ENCODE results near the gene FOXRED2. TPM values are rescaled to one million over a fixed set of nuclear protein-coding genes. Genes with fewer than 3 reads are reported as not detected.
"Not testable (repeated sequence)": the region's sequence is repeated elsewhere in the genome, so short reads cannot be mapped to it uniquely, and the experiment has no call there.

FOXRED2 gene
- total and polyA plus RNA-seq, 2 experiments from 2014 or later: 11.5 to 38.3 TPM

DNA sequence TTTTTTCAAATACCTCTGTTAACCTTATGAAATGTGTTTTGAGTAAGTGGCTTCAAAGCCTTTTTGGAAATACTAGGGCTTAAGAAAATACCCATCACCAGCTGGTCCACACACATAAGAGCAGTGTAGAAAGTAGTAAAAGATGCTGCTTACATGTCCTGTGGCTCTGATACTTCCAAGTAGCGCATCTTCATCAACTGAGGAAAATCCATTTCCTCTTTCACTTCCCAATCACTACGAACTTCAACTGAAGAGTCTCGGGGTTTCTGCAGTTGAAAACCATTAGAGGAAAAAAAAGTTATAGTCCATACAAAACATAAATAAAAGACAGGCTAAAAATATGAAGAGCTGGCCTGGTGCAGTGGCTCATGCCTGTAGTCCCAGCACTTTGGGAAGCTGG is 13.6 kb upstream of the FOXRED2 start (continued):
- TF ChIP-seq, protein P1, sequence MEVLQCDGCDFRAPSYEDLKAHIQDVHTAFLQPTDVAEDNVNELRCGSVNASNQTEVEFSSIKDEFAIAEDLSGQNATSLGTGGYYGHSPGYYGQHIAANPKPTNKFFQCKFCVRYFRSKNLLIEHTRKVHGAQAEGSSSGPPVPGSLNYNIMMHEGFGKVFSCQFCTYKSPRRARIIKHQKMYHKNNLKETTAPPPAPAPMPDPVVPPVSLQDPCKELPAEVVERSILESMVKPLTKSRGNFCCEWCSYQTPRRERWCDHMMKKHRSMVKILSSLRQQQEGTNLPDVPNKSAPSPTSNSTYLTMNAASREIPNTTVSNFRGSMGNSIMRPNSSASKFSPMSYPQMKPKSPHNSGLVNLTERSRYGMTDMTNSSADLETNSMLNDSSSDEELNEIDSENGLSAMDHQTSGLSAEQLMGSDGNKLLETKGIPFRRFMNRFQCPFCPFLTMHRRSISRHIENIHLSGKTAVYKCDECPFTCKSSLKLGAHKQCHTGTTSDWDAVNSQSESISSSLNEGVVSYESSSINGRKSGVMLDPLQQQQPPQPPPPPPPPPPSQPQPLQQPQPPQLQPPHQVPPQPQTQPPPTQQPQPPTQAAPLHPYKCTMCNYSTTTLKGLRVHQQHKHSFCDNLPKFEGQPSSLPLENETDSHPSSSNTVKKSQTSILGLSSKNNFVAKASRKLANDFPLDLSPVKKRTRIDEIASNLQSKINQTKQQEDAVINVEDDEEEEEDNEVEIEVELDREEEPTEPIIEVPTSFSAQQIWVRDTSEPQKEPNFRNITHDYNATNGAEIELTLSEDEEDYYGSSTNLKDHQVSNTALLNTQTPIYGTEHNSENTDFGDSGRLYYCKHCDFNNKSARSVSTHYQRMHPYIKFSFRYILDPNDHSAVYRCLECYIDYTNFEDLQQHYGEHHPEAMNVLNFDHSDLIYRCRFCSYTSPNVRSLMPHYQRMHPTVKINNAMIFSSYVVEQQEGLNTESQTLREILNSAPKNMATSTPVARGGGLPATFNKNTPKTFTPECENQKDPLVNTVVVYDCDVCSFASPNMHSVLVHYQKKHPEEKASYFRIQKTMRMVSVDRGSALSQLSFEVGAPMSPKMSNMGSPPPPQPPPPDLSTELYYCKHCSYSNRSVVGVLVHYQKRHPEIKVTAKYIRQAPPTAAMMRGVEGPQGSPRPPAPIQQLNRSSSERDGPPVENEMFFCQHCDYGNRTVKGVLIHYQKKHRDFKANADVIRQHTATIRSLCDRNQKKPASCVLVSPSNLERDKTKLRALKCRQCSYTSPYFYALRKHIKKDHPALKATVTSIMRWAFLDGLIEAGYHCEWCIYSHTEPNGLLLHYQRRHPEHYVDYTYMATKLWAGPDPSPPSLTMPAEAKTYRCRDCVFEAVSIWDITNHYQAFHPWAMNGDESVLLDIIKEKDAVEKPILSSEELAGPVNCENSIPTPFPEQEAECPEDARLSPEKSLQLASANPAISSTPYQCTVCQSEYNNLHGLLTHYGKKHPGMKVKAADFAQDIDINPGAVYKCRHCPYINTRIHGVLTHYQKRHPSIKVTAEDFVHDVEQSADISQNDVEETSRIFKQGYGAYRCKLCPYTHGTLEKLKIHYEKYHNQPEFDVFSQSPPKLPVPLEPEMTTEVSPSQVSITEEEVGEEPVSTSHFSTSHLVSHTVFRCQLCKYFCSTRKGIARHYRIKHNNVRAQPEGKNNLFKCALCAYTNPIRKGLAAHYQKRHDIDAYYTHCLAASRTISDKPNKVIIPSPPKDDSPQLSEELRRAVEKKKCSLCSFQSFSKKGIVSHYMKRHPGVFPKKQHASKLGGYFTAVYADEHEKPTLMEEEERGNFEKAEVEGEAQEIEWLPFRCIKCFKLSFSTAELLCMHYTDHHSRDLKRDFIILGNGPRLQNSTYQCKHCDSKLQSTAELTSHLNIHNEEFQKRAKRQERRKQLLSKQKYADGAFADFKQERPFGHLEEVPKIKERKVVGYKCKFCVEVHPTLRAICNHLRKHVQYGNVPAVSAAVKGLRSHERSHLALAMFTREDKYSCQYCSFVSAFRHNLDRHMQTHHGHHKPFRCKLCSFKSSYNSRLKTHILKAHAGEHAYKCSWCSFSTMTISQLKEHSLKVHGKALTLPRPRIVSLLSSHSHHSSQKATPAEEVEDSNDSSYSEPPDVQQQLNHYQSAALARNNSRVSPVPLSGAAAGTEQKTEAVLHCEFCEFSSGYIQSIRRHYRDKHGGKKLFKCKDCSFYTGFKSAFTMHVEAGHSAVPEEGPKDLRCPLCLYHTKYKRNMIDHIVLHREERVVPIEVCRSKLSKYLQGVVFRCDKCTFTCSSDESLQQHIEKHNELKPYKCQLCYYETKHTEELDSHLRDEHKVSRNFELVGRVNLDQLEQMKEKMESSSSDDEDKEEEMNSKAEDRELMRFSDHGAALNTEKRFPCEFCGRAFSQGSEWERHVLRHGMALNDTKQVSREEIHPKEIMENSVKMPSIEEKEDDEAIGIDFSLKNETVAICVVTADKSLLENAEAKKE (CRISPR knock-in tag; IDR thresholded peaks at IDR 0.05): no peak
- TF ChIP-seq, protein P2, sequence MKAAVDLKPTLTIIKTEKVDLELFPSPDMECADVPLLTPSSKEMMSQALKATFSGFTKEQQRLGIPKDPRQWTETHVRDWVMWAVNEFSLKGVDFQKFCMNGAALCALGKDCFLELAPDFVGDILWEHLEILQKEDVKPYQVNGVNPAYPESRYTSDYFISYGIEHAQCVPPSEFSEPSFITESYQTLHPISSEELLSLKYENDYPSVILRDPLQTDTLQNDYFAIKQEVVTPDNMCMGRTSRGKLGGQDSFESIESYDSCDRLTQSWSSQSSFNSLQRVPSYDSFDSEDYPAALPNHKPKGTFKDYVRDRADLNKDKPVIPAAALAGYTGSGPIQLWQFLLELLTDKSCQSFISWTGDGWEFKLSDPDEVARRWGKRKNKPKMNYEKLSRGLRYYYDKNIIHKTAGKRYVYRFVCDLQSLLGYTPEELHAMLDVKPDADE (IDR thresholded peaks at IDR 0.05): no peak
- no peak for TF ChIP-seq ZNF114 (CRISPR knock-in tag; IDR thresholded peaks at IDR 0.05)

DNA sequence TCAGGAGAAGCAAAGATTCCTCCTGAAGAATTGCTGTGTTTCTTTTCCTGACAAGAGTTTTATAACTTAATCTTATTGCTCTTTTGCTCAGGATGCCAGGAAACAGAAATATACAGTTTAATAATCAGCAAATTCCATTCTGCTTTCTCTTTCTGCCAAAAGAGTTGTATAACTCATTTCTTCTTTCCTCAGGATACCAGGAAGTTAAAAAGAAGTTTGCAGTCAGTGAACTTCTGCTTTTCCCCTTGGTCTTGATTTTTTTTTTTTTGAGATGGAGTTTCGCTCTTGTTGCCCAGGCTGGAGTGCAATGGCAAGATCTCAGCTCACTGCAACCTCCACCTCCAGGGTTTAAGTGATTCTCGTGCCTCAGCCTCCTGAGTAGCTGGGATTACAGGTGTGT is 13.1 kb upstream of the FOXRED2 start:
- H4K20me1 ChIP-seq (replicated peaks; ENCODE audit: insufficient read depth): peaks cover 11% of the 10 kb centered on the region; the same call in 1 of the 2 replicates
- not testable (repeated sequence) for H3K4me3 Mint-ChIP-seq; H3K9me3 Mint-ChIP-seq; H3K79me2 ChIP-seq (replicated peaks; ENCODE audit: insufficient read depth); H3K27me3 ChIP-seq (ENCODE audit: insufficient read depth); H3K4me1 ChIP-seq (ENCODE audit: insufficient read depth); ATAC-seq; H3K27me3 Mint-ChIP-seq (ENCODE audit: insufficient read depth, low read depth, poor library complexity); H3K4me3 ChIP-seq; H3K4me1 Mint-ChIP-seq; H2AFZ ChIP-seq; H3K4me2 ChIP-seq; DNase-seq (ENCODE audit: low spot score); H3K9me2 ChIP-seq (ENCODE audit: insufficient read depth); H3K27ac ChIP-seq (ENCODE audit: low read depth); H3K27ac Mint-ChIP-seq
- H3K36me3 ChIP-seq (ENCODE audit: insufficient read depth): peaks cover 98% of the 10 kb centered on the region
- H3K36me3 Mint-ChIP-seq (ENCODE audit: low read depth): peaks cover 98% of the 10 kb centered on the region
- peaks cover 17% of the 10 kb centered on the region; the same call in 1 of the 2 replicates for H3F3A ChIP-seq (replicated peaks; ENCODE audit: low read depth)

DNA sequence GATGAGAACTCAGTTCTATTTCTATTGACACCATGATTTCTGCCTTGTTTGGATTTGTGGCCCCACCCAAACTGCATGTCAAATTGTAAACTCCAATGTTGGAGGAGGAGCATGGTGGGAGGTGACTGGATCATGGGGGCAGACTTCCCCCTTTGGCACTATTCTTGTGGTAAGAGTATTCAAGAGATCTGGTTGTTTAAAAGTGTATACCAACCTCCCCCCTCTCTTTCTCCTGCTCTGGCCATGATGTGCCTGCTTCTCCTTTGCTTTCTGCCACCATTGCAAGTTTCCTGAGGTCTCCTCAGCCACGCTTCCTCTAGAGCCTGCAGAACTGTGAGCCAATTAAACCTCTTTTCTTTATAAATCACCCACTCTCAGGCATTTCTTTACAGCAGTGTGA is 7.9 kb upstream of the FOXRED2 start:
- Histone ChIP-seq H3K4me2 (no peak overlapping the region), H2AFZ (no peak overlapping the region), H3K4me3 (no peak overlapping the region), H3K36me3 (ENCODE audit: insufficient read depth) (peaks cover 93% of the 10 kb centered on the region), H3K4me1 (ENCODE audit: insufficient read depth) (no peaks in the 10 kb centered on the region), H3K27me3 (ENCODE audit: insufficient read depth) (no peaks in the 10 kb centered on the region), H3K27ac (ENCODE audit: low read depth) (no peak overlapping the region), H3K9me2 (ENCODE audit: insufficient read depth) (no peaks in the 10 kb centered on the region), H4K20me1 (replicated peaks; ENCODE audit: insufficient read depth) (peaks cover 2% of the 10 kb centered on the region), H3F3A (replicated peaks; ENCODE audit: low read depth) (peaks cover 30% of the 10 kb centered on the region), H3K79me2 (replicated peaks; ENCODE audit: insufficient read depth) (no peaks in the 10 kb centered on the region)
- Mint-ChIP-seq H3K9me3 (no peaks in the 10 kb centered on the region), H3K27ac (no peak overlapping the region), H3K4me1 (no peaks in the 10 kb centered on the region), H3K27me3 (ENCODE audit: insufficient read depth, low read depth, poor library complexity) (peaks cover 5% of the 10 kb centered on the region), H3K36me3 (ENCODE audit: low read depth) (peaks cover 95% of the 10 kb centered on the region), H3K4me3 (no peak overlapping the region)
- ATAC-seq: no peak
- no peak for DNase-seq (ENCODE audit: low spot score)
- TF ChIP-seq NANOG (IDR thresholded peaks at IDR 0.05; ENCODE audit: borderline replicate concordance) (no peak), ZNF114 (CRISPR knock-in tag; IDR thresholded peaks at IDR 0.05) (no peak)
- TF ChIP-seq, protein P3, sequence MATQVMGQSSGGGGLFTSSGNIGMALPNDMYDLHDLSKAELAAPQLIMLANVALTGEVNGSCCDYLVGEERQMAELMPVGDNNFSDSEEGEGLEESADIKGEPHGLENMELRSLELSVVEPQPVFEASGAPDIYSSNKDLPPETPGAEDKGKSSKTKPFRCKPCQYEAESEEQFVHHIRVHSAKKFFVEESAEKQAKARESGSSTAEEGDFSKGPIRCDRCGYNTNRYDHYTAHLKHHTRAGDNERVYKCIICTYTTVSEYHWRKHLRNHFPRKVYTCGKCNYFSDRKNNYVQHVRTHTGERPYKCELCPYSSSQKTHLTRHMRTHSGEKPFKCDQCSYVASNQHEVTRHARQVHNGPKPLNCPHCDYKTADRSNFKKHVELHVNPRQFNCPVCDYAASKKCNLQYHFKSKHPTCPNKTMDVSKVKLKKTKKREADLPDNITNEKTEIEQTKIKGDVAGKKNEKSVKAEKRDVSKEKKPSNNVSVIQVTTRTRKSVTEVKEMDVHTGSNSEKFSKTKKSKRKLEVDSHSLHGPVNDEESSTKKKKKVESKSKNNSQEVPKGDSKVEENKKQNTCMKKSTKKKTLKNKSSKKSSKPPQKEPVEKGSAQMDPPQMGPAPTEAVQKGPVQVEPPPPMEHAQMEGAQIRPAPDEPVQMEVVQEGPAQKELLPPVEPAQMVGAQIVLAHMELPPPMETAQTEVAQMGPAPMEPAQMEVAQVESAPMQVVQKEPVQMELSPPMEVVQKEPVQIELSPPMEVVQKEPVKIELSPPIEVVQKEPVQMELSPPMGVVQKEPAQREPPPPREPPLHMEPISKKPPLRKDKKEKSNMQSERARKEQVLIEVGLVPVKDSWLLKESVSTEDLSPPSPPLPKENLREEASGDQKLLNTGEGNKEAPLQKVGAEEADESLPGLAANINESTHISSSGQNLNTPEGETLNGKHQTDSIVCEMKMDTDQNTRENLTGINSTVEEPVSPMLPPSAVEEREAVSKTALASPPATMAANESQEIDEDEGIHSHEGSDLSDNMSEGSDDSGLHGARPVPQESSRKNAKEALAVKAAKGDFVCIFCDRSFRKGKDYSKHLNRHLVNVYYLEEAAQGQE (IDR thresholded peaks at IDR 0.05; ENCODE audit: unreplicated experiment): no peak
- TF ChIP-seq, protein P4, sequence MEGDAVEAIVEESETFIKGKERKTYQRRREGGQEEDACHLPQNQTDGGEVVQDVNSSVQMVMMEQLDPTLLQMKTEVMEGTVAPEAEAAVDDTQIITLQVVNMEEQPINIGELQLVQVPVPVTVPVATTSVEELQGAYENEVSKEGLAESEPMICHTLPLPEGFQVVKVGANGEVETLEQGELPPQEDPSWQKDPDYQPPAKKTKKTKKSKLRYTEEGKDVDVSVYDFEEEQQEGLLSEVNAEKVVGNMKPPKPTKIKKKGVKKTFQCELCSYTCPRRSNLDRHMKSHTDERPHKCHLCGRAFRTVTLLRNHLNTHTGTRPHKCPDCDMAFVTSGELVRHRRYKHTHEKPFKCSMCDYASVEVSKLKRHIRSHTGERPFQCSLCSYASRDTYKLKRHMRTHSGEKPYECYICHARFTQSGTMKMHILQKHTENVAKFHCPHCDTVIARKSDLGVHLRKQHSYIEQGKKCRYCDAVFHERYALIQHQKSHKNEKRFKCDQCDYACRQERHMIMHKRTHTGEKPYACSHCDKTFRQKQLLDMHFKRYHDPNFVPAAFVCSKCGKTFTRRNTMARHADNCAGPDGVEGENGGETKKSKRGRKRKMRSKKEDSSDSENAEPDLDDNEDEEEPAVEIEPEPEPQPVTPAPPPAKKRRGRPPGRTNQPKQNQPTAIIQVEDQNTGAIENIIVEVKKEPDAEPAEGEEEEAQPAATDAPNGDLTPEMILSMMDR (conservative IDR thresholded peaks at IDR 0.05; ENCODE audit: low read depth in 2 of 2): no peak

Data from GM23338 (cell line).